NCI-H2029 (cell line): Measurements from ENCODE around the gene SAMD14.

Source experiments
- DNase-seq: peaks from one replicate; lab custom pipeline; 2025; lab: John Stamatoyannopoulos, UW

SAMD14 gene

DNA sequence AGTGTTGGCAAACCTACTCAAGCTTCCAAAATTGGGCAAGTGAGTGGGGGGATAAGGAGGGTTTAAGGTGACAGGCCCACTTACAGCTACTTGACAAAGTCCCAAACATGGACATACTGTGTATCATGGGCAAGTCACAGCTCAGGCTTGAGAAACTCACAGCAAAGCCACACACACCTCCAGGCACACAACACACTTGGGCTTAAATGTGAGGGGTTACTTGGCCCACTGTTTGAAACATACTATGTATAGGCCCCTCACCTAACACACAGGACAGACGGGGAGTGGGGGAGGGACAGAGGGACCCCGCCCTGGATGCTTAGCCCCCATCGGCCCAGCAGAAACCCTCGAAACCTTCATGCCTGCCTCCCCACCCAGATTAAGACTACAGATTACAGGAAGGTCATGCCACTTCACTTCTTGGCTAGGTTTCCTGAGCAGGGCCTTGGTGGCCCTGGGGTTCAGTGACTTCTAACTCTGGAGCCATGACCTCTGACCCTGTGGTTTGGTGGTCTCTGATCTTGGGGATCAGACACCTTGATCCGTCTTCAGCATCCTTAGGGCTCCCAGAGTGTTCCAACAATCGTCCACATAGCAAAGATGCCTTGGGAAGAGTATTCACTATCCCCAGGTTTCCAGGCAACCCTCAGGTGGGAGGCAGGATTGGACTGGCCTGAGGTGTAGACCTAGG is 2.3 kb upstream of the SAMD14 start:
- no peak for DNase-seq

- peak; percentile 62 for DNase-seq
Measured at GRCh38 chr17:50130559-50131305, 772 bp upstream of the SAMD14 start.

DNA sequence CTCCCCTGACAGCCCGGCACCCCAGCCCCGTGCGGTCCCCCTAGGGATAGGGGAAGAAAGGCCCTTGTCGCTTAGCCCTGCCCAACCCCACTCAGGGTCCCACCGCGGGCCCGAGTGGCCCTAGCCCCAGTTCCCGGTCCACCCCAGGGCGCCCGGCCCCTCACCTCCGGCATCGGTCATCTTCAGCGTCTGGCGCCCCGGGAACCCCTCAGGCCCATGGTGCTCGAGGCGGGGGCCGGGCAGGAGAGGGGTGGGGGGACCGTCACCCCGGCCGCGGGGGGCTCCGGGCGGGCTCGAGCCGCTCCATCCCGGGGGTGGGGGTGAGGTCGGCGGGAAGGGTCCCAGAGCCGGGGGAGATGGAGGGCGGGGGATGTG is 620 bp downstream of the SAMD14 start:
- no peak for DNase-seq

GRCh38 chr17:50128441-50129352 is 1.3 kb downstream of the SAMD14 start:
- no peak for DNase-seq

GRCh38 chr17:50127697-50128361 is 2.1 kb downstream of the SAMD14 start:
- no peak for DNase-seq

DNA sequence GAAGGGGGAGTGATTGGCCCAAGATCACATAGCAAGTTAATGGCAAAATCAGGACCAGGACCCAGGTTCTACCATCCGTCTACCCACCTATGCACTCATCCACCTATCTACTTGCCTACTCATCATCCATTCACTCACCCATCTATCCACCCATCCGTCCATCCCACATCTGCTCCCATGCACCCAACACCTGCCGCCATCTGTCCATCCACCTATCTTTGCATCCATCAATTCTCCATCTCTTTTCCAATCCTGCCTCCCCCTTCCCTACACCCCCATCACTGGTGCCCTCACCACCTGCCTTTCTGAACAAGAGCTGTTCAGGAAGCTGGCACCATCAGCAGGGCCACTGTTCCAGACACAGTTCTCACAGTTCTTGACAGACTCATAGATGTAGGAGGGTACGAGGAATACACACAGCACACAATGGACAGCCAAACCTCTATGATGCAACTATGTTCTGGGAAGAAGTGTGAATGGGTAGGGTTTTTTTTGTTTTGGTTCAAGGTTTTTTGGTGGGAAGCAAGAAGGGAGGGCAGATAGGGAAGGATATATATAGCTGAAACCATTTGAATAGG is 4.5 kb downstream of the SAMD14 start:
- no peak for DNase-seq

DNA sequence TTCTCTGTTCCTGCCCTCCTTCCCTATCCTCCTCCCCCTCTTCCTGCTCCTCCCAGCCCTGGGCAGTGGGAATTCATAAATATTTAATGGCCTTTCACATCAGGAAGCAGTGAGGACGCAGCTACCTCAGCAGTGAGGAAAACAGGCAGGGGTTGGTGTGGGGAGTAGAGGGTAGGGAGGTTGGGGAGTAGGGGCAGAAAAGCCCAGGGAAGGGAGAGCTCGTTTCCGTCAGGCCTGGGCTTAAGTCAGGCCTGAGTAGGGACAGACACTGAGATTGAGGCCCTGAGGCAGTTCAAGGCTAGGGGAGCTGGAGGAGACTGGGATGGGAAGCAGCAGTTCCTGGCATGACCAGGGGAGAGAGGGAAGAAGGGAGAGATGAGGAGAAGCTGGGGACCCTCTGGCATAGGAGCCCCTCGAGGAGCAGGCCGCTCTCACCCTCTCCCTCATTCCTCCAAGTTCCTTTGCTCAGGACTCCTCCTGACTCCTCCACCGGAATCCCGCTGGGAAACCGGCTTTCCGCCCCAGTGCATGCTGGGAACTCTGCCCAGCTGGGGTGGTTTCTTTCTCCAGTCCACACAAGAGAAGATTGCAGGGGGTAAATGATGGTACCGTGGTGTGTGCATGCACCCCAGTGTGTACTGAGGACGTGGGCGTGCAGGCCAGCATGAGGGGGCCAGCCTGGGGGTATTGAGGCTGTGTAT is 6.2 kb downstream of the SAMD14 start:
- peak; percentile 5 for DNase-seq

GRCh38 chr17:50122945-50123344 is 7.0 kb downstream of the SAMD14 start:
- DNase-seq, result no peak

GRCh38 chr17:50120475-50121253 is 9.3 kb downstream of the SAMD14 start:
- DNase-seq, result no peak

GRCh38 chr17:50118828-50119218 is 11.1 kb downstream of the SAMD14 start:
- no peak for DNase-seq

GRCh38 chr17:50118076-50118827 is 11.7 kb downstream of the SAMD14 start:
- DNase-seq, result no peak

GRCh38 chr17:50117202-50118051 is 12.5 kb downstream of the SAMD14 start:
- DNase-seq, result peak; percentile 53

DNA sequence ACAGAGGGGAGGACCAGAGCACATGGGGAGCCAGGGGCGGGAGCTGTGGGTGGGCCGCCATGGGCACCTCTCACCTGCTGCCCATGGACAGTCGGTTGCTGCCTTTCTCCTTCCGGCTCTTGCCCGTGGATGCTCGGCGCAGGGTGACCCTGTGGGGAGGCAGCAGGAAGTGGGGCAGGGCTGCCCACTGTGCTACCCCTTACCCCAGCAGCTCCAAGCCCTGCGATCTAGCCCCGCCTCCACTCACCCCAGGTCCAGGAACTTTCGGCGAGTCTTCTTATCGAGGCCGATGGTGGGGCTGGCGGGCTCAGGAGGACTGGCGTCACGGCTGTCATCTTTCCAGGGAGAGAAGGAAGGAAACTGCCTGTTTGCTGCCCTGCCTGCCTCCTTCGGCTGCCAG is 14.2 kb downstream of the SAMD14 start:
- DNase-seq, result no peak

GRCh38 chr17:50114849-50115357 is 15.1 kb downstream of the SAMD14 start:
- peak; percentile 50 for DNase-seq

- no peak for DNase-seq
Measured at GRCh38 chr17:50114401-50114800, 15.6 kb downstream of the SAMD14 start.

DNA sequence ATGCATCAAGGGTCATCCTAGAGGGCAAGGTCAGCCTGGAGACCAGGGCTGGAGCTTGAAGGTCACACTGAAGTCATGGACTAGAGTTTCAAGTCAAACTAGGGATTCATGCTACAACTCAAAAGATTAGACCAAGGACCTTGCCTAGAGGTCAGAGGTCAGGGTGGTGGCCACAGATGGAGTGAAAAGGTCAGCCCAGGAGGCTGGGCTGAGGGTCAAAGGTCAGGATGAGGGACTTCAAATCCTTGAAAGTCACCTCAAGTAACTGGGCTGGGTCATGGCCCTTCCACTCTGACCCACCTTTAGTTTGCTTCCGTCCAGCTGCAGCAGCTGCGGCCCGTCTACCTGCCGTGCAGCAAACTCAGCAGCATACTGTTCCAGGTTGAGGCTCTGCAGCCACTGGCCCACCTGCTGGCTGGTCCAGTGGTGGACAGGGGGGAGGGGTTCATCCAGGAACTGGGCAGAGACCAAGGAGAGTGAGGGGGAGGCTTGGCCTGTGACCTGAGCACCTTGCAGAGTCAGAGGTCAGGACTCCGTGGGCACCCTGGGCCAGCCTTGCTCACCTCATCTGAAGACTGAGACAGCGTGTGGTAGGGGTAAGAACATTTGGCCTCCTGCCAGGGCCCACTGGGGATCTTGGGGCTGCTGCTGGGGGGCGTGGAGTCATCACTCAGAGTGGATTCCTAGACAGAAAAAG is 16.2 kb downstream of the SAMD14 start:
- DNase-seq, result no peak

- no peak for DNase-seq
Measured at GRCh38 chr17:50112694-50113093, 17.3 kb downstream of the SAMD14 start.
